KMS-11 (cell line): ENCODE measurements around the gene PRKG1.
"Not testable (repeated sequence)": the region's sequence is repeated elsewhere in the genome, so short reads cannot be mapped to it uniquely, and the experiment has no call there.

Experiments
- H2AFZ ChIP-seq: fragments of 200-600 bp; sonication (generic); 2 replicates; pipeline ENCODE4 v1.6.1; 2016; ENCODE audit warnings: antibody characterized with exemption, mixed run types, low read depth
- H3K27ac ChIP-seq: fragments of 200-600 bp; sonication (generic); 2 replicates; pipeline ENCODE4 v1.6.1; 2016; ENCODE audit warnings: mild to moderate bottlenecking, mixed run types
- H3K27me3 ChIP-seq: fragments of 200-600 bp; sonication (generic); 2 replicates; pipeline ENCODE4 v1.6.1; 2017; ENCODE audit warnings: mild to moderate bottlenecking, low read depth, mixed run types, moderate library complexity; ENCODE audit not compliant: insufficient read depth
- H3K36me3 ChIP-seq: fragments of 200-600 bp; sonication (generic); 2 replicates; pipeline ENCODE4 v1.6.1; 2017; ENCODE audit warnings: mild to moderate bottlenecking, mixed run types; ENCODE audit not compliant: insufficient read depth
- H3K4me1 ChIP-seq: fragments of 200-600 bp; sonication (generic); 2 replicates; pipeline ENCODE4 v1.6.1; 2016; ENCODE audit warnings: mild to moderate bottlenecking, low read depth, mixed run types; ENCODE audit not compliant: poor library complexity, severe bottlenecking
- H3K4me2 ChIP-seq: fragments of 200-600 bp; sonication (generic); 2 replicates; pipeline ENCODE4 v1.7.0; 2016; ENCODE audit warnings: mild to moderate bottlenecking, mixed run types
- H3K4me3 ChIP-seq: fragments of 200-600 bp; sonication (generic); IDR thresholded peaks from 2 replicates; pipeline ENCODE4 v1.6.1; 2017; ENCODE audit warnings: low read depth, low read length, mixed read lengths; ENCODE audit not compliant: insufficient read depth
- H3K79me2 ChIP-seq: fragments of 200-600 bp; sonication (generic); 2 replicates; pipeline ENCODE4 v1.6.1; 2016; ENCODE audit warnings: low read depth, mixed run types; ENCODE audit not compliant: insufficient read depth
- H3K9ac ChIP-seq: fragments of 200-600 bp; sonication (generic); 2 replicates; pipeline ENCODE4 v1.6.1; 2016; ENCODE audit warnings: mild to moderate bottlenecking, mixed run types
- H4K20me1 ChIP-seq: fragments of 200-600 bp; sonication (generic); 2 replicates; pipeline ENCODE4 v1.6.1; 2016; ENCODE audit warnings: mild to moderate bottlenecking, mixed run types; ENCODE audit not compliant: insufficient read depth
- CTCF ChIP-seq: fragments of 200-600 bp; sonication (generic); conservative IDR thresholded peaks from 2 replicates; pipeline ENCODE4 v1.6.1; 2017; ENCODE audit warnings: low read depth, mild to moderate bottlenecking, antibody characterized with exemption, low read length, moderate library complexity, mixed read lengths

PRKG1 gene

GRCh38 chr10:52229291-52229931, 1155.1 kb downstream of the PRKG1 start:
- Histone ChIP-seq H2AFZ (no peak overlapping the region), H3K4me2 (no peak overlapping the region), H4K20me1 (no peaks in the 10 kb centered on the region), H3K27ac (no peak overlapping the region), H3K4me1 (peaks cover 11% of the 10 kb centered on the region), H3K27me3 (no peaks in the 10 kb centered on the region), H3K9ac (no peak overlapping the region), H3K36me3 (no peaks in the 10 kb centered on the region), H3K79me2 (no peaks in the 10 kb centered on the region), H3K4me3 (no peak overlapping the region)
- TF ChIP-seq CTCF, result no peak

GRCh38 chr10:52232561-52233350, 1158.5 kb downstream of the PRKG1 start:
- TF ChIP-seq CTCF, result no peak
- Histone ChIP-seq H4K20me1 (no peaks in the 10 kb centered on the region), H3K79me2 (no peaks in the 10 kb centered on the region), H3K4me1 (peaks cover 11% of the 10 kb centered on the region), H3K9ac (peak overlapping the region; percentile 14; the same call in 1 of the 2 replicates), H3K4me2 (peak overlapping the region; percentile 53), H3K27ac (peak overlapping the region; percentile 25; the same call in 1 of the 2 replicates), H2AFZ (peak overlapping the region; percentile 55; the same call in 1 of the 2 replicates), H3K36me3 (no peaks in the 10 kb centered on the region), H3K4me3 (no peak overlapping the region), H3K27me3 (no peaks in the 10 kb centered on the region)

GRCh38 chr10:52233351-52233991, 1159.2 kb downstream of the PRKG1 start:
- not testable (repeated sequence) for H3K9ac ChIP-seq, H4K20me1 ChIP-seq, H3K4me3 ChIP-seq, H3K27me3 ChIP-seq, H2AFZ ChIP-seq, H3K27ac ChIP-seq, H3K36me3 ChIP-seq, H3K79me2 ChIP-seq
- Histone ChIP-seq H3K4me2 (peak overlapping the region; percentile 53; the same call in 1 of the 2 replicates), H3K4me1 (peaks cover 11% of the 10 kb centered on the region)

GRCh38 chr10:52239771-52240170, 1165.5 kb downstream of the PRKG1 start:
- Histone ChIP-seq H3K4me2 (no peak overlapping the region), H3K4me1 (no peaks in the 10 kb centered on the region), H3K79me2 (no peaks in the 10 kb centered on the region), H3K27me3 (no peaks in the 10 kb centered on the region), H3K4me3 (no peak overlapping the region), H3K27ac (no peak overlapping the region), H4K20me1 (no peaks in the 10 kb centered on the region), H2AFZ (no peak overlapping the region), H3K9ac (no peak overlapping the region), H3K36me3 (no peaks in the 10 kb centered on the region)
- TF ChIP-seq CTCF, result no peak
